Effector memory CD8-positive, alpha-beta T cell (primary cell): Measurements from ENCODE around the gene ITGAE.

ENCODE experiments used
- ATAC-seq: fragments of 150-1000 bp; cut with Tn5 transposase; replicated peaks from 2 replicates; pipeline ENCODE4 v1.10.0; 2021; ENCODE audit warnings: mild to moderate bottlenecking, moderate library complexity
- DNase-seq, 3 experiments: peaks; one replicate each; pipeline ENCODE4 v3.0.0; 2021
- H3K27ac Mint-ChIP-seq, 2 donors: one replicate each; pipeline ENCODE4 v1.8.0; 2022; ENCODE audit warnings: mild to moderate bottlenecking in 2 of 2, mixed read lengths in 2 of 2, moderate library complexity in 2 of 2
- H3K27me3 Mint-ChIP-seq, 2 donors: one replicate each; pipeline ENCODE4 v1.8.0; 2022; ENCODE audit warnings: mixed read lengths in 2 of 2
- H3K36me3 Mint-ChIP-seq: one replicate; pipeline ENCODE4 v1.8.0; 2022; ENCODE audit warnings: mild to moderate bottlenecking, moderate library complexity, mixed read lengths; ENCODE audit not compliant: insufficient read depth
- H3K4me1 Mint-ChIP-seq, 2 donors: one replicate each; pipeline ENCODE4 v1.8.0; 2022; ENCODE audit warnings: low read depth in 2 of 2, mixed read lengths in 2 of 2
- H3K4me3 Mint-ChIP-seq, 2 donors: one replicate each; pipeline ENCODE4 v1.8.0; 2022; ENCODE audit warnings: mild to moderate bottlenecking in 2 of 2, mixed read lengths in 2 of 2, moderate library complexity in 2 of 2
- H3K9me3 Mint-ChIP-seq, 2 donors: one replicate each; pipeline ENCODE4 v1.8.0; 2022; ENCODE audit warnings: mixed read lengths in 2 of 2

ITGAE gene

GRCh38 chr17:3679531-3680126 is 121.4 kb downstream of the ITGAE start:
- ATAC-seq (no peak), DNase-seq (no peak)
- Mint-ChIP-seq H3K36me3 (peaks cover 17% of the 10 kb centered on the region), H3K9me3 (no peaks in the 10 kb centered on the region), H3K27me3 (no peaks in the 10 kb centered on the region), H3K4me3 (no peak overlapping the region), H3K27ac (peak overlapping the region in 1 of 2 donors; percentile 75), H3K4me1 (peaks cover 14 to 20% of the 10 kb centered on the region in 2 donors)

- no peaks in the 10 kb centered on the region for H3K9me3 Mint-ChIP-seq
- H3K36me3 Mint-ChIP-seq = peaks cover 15% of the 10 kb centered on the region
Observed at GRCh38 chr17:3678821-3679530, 122.0 kb downstream of the ITGAE start.

GRCh38 chr17:3678095-3678820 is 122.7 kb downstream of the ITGAE start:
- DNase-seq (no peak), ATAC-seq (no peak)
- Mint-ChIP-seq H3K4me1 (peaks cover 12 to 19% of the 10 kb centered on the region in 2 donors), H3K36me3 (peaks cover 12% of the 10 kb centered on the region), H3K4me3 (no peak overlapping the region), H3K27me3 (no peaks in the 10 kb centered on the region), H3K9me3 (no peaks in the 10 kb centered on the region), H3K27ac (no peak overlapping the region)

More at GRCh38 chr17:3678821-3679530, 122.0 kb downstream of the ITGAE start:
- no peak overlapping the region for H3K4me3 Mint-ChIP-seq
- no peak overlapping the region for H3K27ac Mint-ChIP-seq
- peaks cover 14 to 20% of the 10 kb centered on the region in 2 donors for H3K4me1 Mint-ChIP-seq
- DNase-seq (no peak), ATAC-seq (no peak)
- H3K27me3 Mint-ChIP-seq = no peaks in the 10 kb centered on the region

GRCh38 chr17:3675886-3676285 is 125.1 kb downstream of the ITGAE start:
- Mint-ChIP-seq H3K27ac (no peak overlapping the region), H3K36me3 (peaks cover 8% of the 10 kb centered on the region), H3K4me1 (peaks cover 3 to 4% of the 10 kb centered on the region in 2 donors), H3K27me3 (no peaks in the 10 kb centered on the region), H3K4me3 (no peak overlapping the region), H3K9me3 (no peaks in the 10 kb centered on the region)
- no peak for ATAC-seq
- no peak for DNase-seq

GRCh38 chr17:3672571-3672970 is 128.4 kb downstream of the ITGAE start:
- Mint-ChIP-seq H3K27ac (no peak overlapping the region), H3K4me3 (no peak overlapping the region), H3K4me1 (peaks cover 12 to 14% of the 10 kb centered on the region in 2 donors), H3K9me3 (no peaks in the 10 kb centered on the region), H3K36me3 (peaks cover 29% of the 10 kb centered on the region), H3K27me3 (no peaks in the 10 kb centered on the region)
- DNase-seq (no peak), ATAC-seq (no peak)

GRCh38 chr17:3669548-3669947 is 131.4 kb downstream of the ITGAE start:
- H3K4me3 Mint-ChIP-seq = peak overlapping the region; percentile 94
- DNase-seq (no peak), ATAC-seq (no peak)

GRCh38 chr17:3669085-3669347 is 132.0 kb downstream of the ITGAE start:
- ATAC-seq (no peak), DNase-seq (no peak)
- H3K36me3 Mint-ChIP-seq = peaks cover 26% of the 10 kb centered on the region
- H3K4me3 Mint-ChIP-seq = peak overlapping the region; percentile 94
- H3K9me3 Mint-ChIP-seq = no peaks in the 10 kb centered on the region
- H3K4me1 Mint-ChIP-seq = peaks cover 19 to 24% of the 10 kb centered on the region in 2 donors
- H3K27ac Mint-ChIP-seq = peak overlapping the region; percentile 91 to 95
- no peaks in the 10 kb centered on the region for H3K27me3 Mint-ChIP-seq

More at GRCh38 chr17:3669548-3669947, 131.4 kb downstream of the ITGAE start:
- Mint-ChIP-seq H3K9me3 (no peaks in the 10 kb centered on the region), H3K4me1 (peaks cover 19 to 24% of the 10 kb centered on the region in 2 donors), H3K27ac (peak overlapping the region; percentile 91 to 95), H3K27me3 (no peaks in the 10 kb centered on the region), H3K36me3 (peaks cover 26% of the 10 kb centered on the region)

- DNase-seq (peak; percentile 98 to 100 (median 100)), ATAC-seq (peak; percentile 96)
- Mint-ChIP-seq H3K27me3 (no peaks in the 10 kb centered on the region), H3K27ac (peak within 1 kb of the TSS; percentile 91 to 95), H3K4me3 (peak within 1 kb of the TSS; percentile 94), H3K4me1 (peaks cover 19 to 24% of the 10 kb centered on the region in 2 donors), H3K9me3 (no peaks in the 10 kb centered on the region), H3K36me3 (peaks cover 26% of the 10 kb centered on the region)
Observed at GRCh38 chr17:3668279-3669084, 132.5 kb downstream of the ITGAE start, which contains the start of the genes EMC6 and TAX1BP3. Gene EMC6 (plus strand): TSS chr17:3668812. CDS start chr17:3669147, 335 bp downstream. Gene TAX1BP3 (minus strand): TSS chr17:3668578. CDS start chr17:3668526, 52 bp downstream.

GRCh38 chr17:3667366-3668278 is 133.4 kb downstream of the ITGAE start:
- no peaks in the 10 kb centered on the region for H3K27me3 Mint-ChIP-seq
- DNase-seq (no peak), ATAC-seq (no peak)
- H3K36me3 Mint-ChIP-seq = peaks cover 26% of the 10 kb centered on the region
- peak overlapping the region; percentile 78 to 95 for H3K27ac Mint-ChIP-seq
- H3K4me3 Mint-ChIP-seq = peak overlapping the region; percentile 94
- H3K9me3 Mint-ChIP-seq = no peaks in the 10 kb centered on the region
- H3K4me1 Mint-ChIP-seq = peaks cover 19 to 24% of the 10 kb centered on the region in 2 donors

- no peaks in the 10 kb centered on the region for H3K9me3 Mint-ChIP-seq
- peak overlapping the region; percentile 5 to 50 for H3K4me3 Mint-ChIP-seq
- no peak overlapping the region for H3K27ac Mint-ChIP-seq
- H3K27me3 Mint-ChIP-seq = no peaks in the 10 kb centered on the region
- DNase-seq = no peak
- peaks cover 26% of the 10 kb centered on the region for H3K36me3 Mint-ChIP-seq
- peaks cover 19 to 24% of the 10 kb centered on the region in 2 donors for H3K4me1 Mint-ChIP-seq
- ATAC-seq = no peak
Observed at GRCh38 chr17:3666516-3666915, 134.5 kb downstream of the ITGAE start.

- Mint-ChIP-seq H3K27me3 (no peaks in the 10 kb centered on the region), H3K4me3 (peak overlapping the region; percentile 50), H3K9me3 (no peaks in the 10 kb centered on the region), H3K4me1 (peaks cover 19 to 24% of the 10 kb centered on the region in 2 donors), H3K36me3 (peaks cover 21% of the 10 kb centered on the region), H3K27ac (peak overlapping the region in 1 of 2 donors; percentile 13)
- ATAC-seq (no peak), DNase-seq (no peak)
Observed at GRCh38 chr17:3665834-3666233, 135.2 kb downstream of the ITGAE start.
